Karpas-422 (cell line): Measurements from ENCODE around the gene TIMP2. TPM values are rescaled to one million over a fixed set of nuclear protein-coding genes. Genes with fewer than 3 reads are reported as not detected.
A peak's percentile ranks its signal among the peaks of the same experiment; 100 is the strongest.

Experiments
- DNase-seq: peaks from one replicate; pipeline ENCODE4 v3.0.0-alpha.2; 2015
- H2AFZ ChIP-seq: fragments of 200-600 bp; sonication (generic); 2 replicates; pipeline ENCODE4 v1.6.1; 2014; ENCODE audit warnings: antibody characterized with exemption, low read length, mixed read lengths
- H3K27ac ChIP-seq: fragments of 200-600 bp; sonication (generic); 2 replicates; pipeline ENCODE4 v1.5.1; 2014; ENCODE audit warnings: mild to moderate bottlenecking, low read length, moderate library complexity
- H3K27me3 ChIP-seq: fragments of 200-600 bp; sonication (generic); 2 replicates; pipeline ENCODE4 v1.6.1; 2014; ENCODE audit warnings: low read length, mixed read lengths
- H3K36me3 ChIP-seq: fragments of 200-600 bp; sonication (generic); 2 replicates; pipeline ENCODE4 v1.6.1; 2014; ENCODE audit warnings: low read length, mixed read lengths; ENCODE audit not compliant: insufficient read depth
- H3K4me1 ChIP-seq: fragments of 200-600 bp; sonication (generic); 2 replicates; pipeline ENCODE4 v1.6.1; 2014; ENCODE audit warnings: mild to moderate bottlenecking, low read length, mixed read lengths
- H3K4me2 ChIP-seq: fragments of 200-600 bp; sonication (generic); 2 replicates; pipeline ENCODE4 v1.6.1; 2014; ENCODE audit warnings: low read length, low read depth, mild to moderate bottlenecking; ENCODE audit not compliant: poor library complexity, severe bottlenecking
- H3K4me3 ChIP-seq: fragments of 200-600 bp; sonication (generic); 2 replicates; pipeline ENCODE4 v1.5.1; 2014; ENCODE audit warnings: mild to moderate bottlenecking, antibody characterized with exemption, low read length, mixed read lengths
- H3K79me2 ChIP-seq: fragments of 200-600 bp; sonication (generic); 2 replicates; pipeline ENCODE4 v1.6.1; 2014; ENCODE audit warnings: mild to moderate bottlenecking, low read length, mixed read lengths
- H3K9ac ChIP-seq: fragments of 200-600 bp; sonication (generic); 2 replicates; pipeline ENCODE4 v1.6.0; 2014; ENCODE audit warnings: low read length
- H3K9me2 ChIP-seq: fragments of 200-600 bp; sonication (generic), shearing (Covaris generic); replicated peaks from 2 replicates; pipeline ENCODE4 v1.6.0; 2014; ENCODE audit warnings: mild to moderate bottlenecking, low read length, moderate library complexity; ENCODE audit not compliant: insufficient read depth
- H3K9me3 ChIP-seq: fragments of 300-700, 200-600 bp; sonication (generic); 2 replicates; pipeline ENCODE4 v1.6.1; 2014; ENCODE audit warnings: low read length, mixed read lengths
- H4K20me1 ChIP-seq: fragments of 200-600 bp; sonication (generic); 2 replicates; pipeline ENCODE4 v1.6.1; 2014; ENCODE audit warnings: mild to moderate bottlenecking, antibody characterized with exemption, low read length, low read depth; ENCODE audit not compliant: insufficient read depth
- total RNA-seq: library from RNA; depleted of rRNA; stranded (reverse); fragments of >200 nt; shearing (Covaris generic); gene quantifications from 2 replicates; pipeline ENCODE4 v1.2.3, GENCODE V29; 2014; ENCODE audit warnings: low replicate concordance

TIMP2 gene
- total RNA-seq, 1 experiment from 2014 or later = not detected

DNA sequence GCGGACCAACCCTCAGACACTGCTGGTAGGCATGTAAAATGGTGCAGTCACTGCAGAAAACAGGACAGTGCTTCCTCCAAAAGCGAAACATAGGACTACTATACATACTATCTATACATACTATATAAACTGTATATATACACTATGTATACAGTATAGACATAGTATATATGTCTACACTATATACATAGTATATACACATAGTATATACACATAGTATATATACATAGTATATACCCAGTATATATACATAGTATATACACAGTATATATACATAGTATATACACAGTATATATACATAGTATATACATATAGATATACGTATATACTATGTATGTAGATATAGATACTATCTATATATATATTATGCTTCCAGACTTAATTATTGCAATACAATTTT lies 78.1 kb downstream of the TIMP2 start:
- Histone ChIP-seq H3K79me2 (no peaks in the 10 kb centered on the region), H4K20me1 (no peaks in the 10 kb centered on the region), H2AFZ (no peak overlapping the region), H3K9ac (no peak overlapping the region), H3K4me2 (no peak overlapping the region), H3K9me3 (no peaks in the 10 kb centered on the region), H3K36me3 (no peaks in the 10 kb centered on the region), H3K27ac (no peak overlapping the region), H3K4me1 (peaks cover 12% of the 10 kb centered on the region), H3K4me3 (no peak overlapping the region), H3K9me2 (no peaks in the 10 kb centered on the region), H3K27me3 (no peaks in the 10 kb centered on the region)
- DNase-seq = no peak

DNA sequence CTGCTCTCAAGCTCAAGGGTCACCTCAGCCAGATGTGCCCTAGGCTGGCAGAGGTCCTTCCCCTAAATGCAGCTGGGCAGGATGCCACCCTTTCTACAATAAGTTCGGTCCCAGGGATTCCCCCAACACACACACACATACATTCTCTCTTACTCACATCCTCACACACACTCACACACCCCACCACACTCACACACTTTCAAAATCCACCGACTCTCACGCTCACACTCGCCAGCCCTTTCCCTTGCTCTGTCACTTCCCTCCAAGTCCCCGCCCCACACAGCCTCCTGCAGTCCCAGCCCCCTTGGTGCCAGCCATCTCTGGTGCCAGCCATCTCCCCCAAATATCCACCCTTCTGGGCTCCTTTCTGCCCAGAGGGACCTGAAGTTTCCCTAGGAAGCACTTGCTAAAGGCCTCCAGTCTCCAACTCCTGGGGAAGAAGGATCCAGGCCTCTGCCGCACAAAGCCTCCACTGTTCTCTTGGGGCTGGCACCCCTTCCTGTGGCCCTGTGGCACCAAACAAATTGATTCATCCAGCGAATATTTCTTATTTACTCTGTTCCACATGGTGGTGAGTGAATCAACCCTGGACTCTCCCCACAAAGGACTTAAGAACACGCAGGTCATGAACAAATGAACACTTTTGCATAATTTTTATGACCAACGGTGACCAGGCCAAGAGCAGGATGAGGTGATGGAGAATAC lies 80.7 kb downstream of the TIMP2 start:
- Histone ChIP-seq H3K27ac (no peak overlapping the region), H3K4me2 (no peak overlapping the region), H3K9me3 (no peaks in the 10 kb centered on the region), H3K9ac (no peak overlapping the region), H3K9me2 (no peaks in the 10 kb centered on the region), H3K4me1 (peaks cover 18% of the 10 kb centered on the region), H3K4me3 (no peak overlapping the region), H4K20me1 (peaks cover 4% of the 10 kb centered on the region; the same call in 1 of the 2 replicates), H3K79me2 (peaks cover 11% of the 10 kb centered on the region), H3K36me3 (no peaks in the 10 kb centered on the region), H2AFZ (no peak overlapping the region), H3K27me3 (no peaks in the 10 kb centered on the region)
- no peak for DNase-seq

DNA sequence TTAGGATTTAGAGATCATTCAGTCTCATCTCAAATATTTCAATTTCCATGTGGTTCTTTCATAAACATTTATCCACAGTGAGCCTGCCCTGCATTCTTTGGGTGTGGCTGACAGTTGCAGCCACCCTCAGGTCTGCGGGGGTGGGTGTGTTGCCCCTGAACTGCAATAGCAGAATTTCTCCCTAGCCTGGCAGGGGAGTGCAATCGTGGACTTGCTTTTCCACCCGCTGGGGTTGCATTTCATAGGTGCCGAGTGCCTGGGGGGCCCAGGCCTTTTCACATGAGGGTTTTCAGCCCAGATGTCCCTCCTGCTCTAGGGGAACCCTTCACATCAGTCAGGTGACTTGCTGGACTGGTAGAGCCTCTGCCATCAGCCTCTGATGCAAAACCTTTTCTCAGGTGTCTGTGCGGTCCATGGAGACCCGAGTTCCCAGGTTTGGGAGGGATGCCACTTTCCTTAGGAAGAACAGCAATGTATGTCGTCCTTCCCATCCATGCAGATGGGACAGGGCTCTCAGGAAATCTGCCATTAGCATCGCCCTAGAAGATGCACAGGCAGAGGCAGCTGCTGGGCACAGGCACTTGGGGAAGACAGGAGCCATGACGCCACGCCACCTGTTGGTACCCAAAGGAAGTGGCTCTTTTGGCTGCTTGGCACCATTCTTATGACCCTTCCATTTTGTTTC lies 82.2 kb downstream of the TIMP2 start:
- peaks cover 31% of the 10 kb centered on the region for H3K4me1 ChIP-seq
- H3K36me3 ChIP-seq = no peaks in the 10 kb centered on the region
- peaks cover 16% of the 10 kb centered on the region; the same call in 1 of the 2 replicates for H4K20me1 ChIP-seq
- H3K4me2 ChIP-seq = peak overlapping the region; percentile 49
- DNase-seq = peak; percentile 88
- peak overlapping the region; percentile 26 for H3K9ac ChIP-seq
- no peaks in the 10 kb centered on the region for H3K9me2 ChIP-seq
- peak overlapping the region; percentile 19; the same call in 1 of the 2 replicates for H2AFZ ChIP-seq
- no peaks in the 10 kb centered on the region for H3K9me3 ChIP-seq
- peaks cover 25% of the 10 kb centered on the region for H3K79me2 ChIP-seq
- no peaks in the 10 kb centered on the region for H3K27me3 ChIP-seq
- H3K4me3 ChIP-seq = peak overlapping the region; percentile 35; the same call in 1 of the 2 replicates
- H3K27ac ChIP-seq = no peak overlapping the region

DNA sequence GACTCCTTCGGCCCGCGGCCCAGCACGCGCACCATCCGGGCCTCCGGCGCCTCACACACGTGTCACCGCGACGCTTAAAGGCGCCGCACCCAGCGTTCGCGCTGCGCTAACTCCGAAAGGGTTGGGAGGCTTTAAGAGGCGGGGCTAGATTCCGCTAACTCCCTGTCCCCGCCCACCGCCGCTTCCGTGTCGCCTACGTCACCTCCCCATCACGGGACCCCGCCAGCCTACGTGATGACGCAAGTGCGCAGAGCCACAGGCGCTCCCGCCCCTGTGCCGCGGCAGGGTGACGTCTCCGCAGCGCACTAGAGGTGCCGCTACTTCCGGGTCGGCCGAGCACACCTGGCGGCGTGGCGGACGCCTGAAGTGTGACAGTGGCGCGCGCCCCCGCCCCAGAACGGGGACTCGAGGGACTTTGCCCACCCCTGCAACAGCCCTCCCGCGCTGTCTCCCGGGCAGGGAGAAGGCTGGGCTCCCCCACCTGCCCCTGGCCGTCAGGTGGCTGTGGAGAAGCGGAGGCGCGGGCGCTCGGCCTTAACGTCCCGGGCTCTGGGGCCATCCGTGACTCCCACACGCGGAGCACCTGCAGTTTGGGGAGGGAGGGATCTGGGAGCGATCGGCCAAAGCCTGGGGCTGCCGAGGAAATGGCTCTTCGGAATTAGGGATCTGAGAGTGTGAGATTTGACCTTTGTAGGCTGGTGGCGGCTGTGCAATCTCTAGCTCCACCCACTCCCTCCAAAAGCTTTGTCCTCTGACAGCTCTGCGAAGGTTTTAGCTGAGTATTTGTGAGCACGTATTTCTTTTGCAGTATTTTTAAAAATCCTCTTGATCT lies 84.2 kb downstream of the TIMP2 start, which contains the start of gene USP36:
TSS of gene USP36 (minus strand) at position 35 of the 832 bp plus-strand sequence. CDS start 4,451 bp downstream, outside the sequence.
- Histone ChIP-seq H3K79me2 (peaks cover 45% of the 10 kb centered on the region), H3K9me3 (no peaks in the 10 kb centered on the region), H3K4me1 (peaks cover 31% of the 10 kb centered on the region), H3K27ac (peak within 1 kb of the TSS; percentile 62), H3K36me3 (peaks cover 18% of the 10 kb centered on the region), H3K4me3 (peak within 1 kb of the TSS; percentile 97), H3K9ac (peak within 1 kb of the TSS; percentile 96), H3K4me2 (peak within 1 kb of the TSS; percentile 92), H2AFZ (peak within 1 kb of the TSS; percentile 68; the same call in 1 of the 2 replicates), H4K20me1 (peaks cover 22% of the 10 kb centered on the region; the same call in 1 of the 2 replicates), H3K27me3 (no peaks in the 10 kb centered on the region), H3K9me2 (no peaks in the 10 kb centered on the region)
- DNase-seq = peak; percentile 100

DNA sequence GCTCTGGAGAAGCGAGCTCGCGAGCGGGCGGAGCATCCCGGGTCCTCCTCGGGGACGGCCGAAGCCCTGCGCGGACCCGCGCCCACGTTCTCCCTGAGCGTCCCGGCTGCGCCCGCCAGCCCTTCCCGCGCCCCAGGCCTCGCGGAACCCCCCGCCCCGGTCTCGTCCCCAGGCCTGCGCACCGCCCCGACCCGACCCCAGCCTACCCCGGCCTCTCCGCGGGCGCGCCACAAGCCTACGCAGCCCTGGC lies 84.7 kb downstream of the TIMP2 start:
- Histone ChIP-seq H3K27me3 (no peaks in the 10 kb centered on the region), H3K36me3 (peaks cover 24% of the 10 kb centered on the region), H3K4me1 (peaks cover 31% of the 10 kb centered on the region), H3K27ac (peak overlapping the region; percentile 51; the same call in 1 of the 2 replicates), H3K4me3 (peak overlapping the region; percentile 97), H2AFZ (0 out of 2 replicates have a peak overlapping the region, but pooled peaks have one; percentile 25), H3K9me3 (no peaks in the 10 kb centered on the region), H4K20me1 (peaks cover 22% of the 10 kb centered on the region; the same call in 1 of the 2 replicates), H3K9ac (peak overlapping the region; percentile 95), H3K9me2 (no peaks in the 10 kb centered on the region), H3K79me2 (peaks cover 50% of the 10 kb centered on the region), H3K4me2 (peak overlapping the region; percentile 88)
- DNase-seq = no peak

DNA sequence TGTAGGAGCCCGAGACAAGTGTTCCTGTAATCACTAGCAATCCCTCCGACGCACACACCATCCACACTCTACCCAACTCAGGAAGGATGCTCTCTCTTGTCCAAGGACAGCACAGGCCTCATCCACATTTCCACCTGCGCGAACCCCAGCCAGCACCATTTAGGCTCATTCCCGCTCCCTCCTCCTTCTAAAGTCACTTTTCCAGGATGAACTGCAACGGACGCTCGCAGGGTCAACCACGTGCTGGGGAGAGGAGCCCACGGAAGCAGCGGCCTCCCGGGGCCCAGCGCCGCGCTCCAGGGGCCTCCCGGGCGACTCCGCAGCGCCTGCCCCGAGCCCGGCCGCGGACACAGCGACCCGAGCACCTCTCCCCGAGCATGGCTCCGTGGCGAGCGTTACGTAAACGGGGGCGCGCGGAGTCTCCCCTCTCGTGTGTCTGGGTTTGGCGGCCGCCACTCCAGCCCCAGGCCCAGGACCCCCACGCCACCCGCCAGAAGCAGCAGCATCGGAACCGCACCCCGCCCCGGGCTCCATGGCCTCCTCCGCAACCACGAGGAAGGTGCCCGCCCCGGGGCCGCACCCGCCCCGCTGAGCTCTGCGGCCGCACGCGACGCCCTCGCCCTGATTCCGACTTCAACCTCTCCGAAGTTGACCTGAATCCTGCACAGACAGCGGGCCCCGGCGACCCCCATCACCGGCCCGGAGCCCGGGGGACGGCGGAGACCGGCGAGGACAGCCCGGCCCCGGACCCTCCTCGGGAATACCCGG lies 85.2 kb downstream of the TIMP2 start:
- H3K4me2 ChIP-seq = peak overlapping the region; percentile 88
- H3K36me3 ChIP-seq = peaks cover 27% of the 10 kb centered on the region
- 0 out of 2 replicates have a peak overlapping the region, but pooled peaks have one; percentile 25 for H2AFZ ChIP-seq
- peak overlapping the region; percentile 51; the same call in 1 of the 2 replicates for H3K27ac ChIP-seq
- peaks cover 31% of the 10 kb centered on the region for H3K4me1 ChIP-seq
- peak overlapping the region; percentile 95 for H3K9ac ChIP-seq
- peak; percentile 68 for DNase-seq
- H3K4me3 ChIP-seq = peak overlapping the region; percentile 97
- no peaks in the 10 kb centered on the region for H3K9me3 ChIP-seq
- H4K20me1 ChIP-seq = peaks cover 22% of the 10 kb centered on the region; the same call in 1 of the 2 replicates
- H3K79me2 ChIP-seq = peaks cover 55% of the 10 kb centered on the region
- no peaks in the 10 kb centered on the region for H3K9me2 ChIP-seq
- H3K27me3 ChIP-seq = no peaks in the 10 kb centered on the region

DNA sequence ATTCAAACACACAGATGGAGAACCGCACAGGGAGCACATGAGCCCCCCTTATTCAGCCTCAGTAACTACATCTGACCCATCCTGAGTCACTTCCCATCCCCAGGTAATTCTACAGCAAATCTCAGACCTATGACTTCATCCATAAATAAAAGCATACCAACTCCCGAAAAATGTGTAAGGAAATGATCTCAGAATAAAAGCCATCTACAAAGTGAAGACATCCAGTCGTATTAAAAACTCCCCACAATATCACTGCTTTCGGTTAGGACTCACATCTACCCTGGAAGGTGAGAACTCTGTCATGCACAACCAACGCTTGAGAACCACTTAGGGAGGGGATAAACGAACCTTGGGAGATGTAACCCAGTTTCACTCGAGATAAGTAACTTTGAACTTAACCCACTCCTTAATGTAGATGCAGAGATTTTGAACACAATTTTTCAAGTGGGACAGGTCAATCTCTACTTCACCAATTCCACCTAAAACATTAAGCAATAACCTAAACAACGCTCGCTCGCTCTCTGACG lies 85.9 kb downstream of the TIMP2 start:
- peaks cover 27% of the 10 kb centered on the region for H3K36me3 ChIP-seq
- peaks cover 56% of the 10 kb centered on the region for H3K79me2 ChIP-seq
- 0 out of 2 replicates have a peak overlapping the region, but pooled peaks have one; percentile 51 for H3K27ac ChIP-seq
- peaks cover 22% of the 10 kb centered on the region; the same call in 1 of the 2 replicates for H4K20me1 ChIP-seq
- no peak overlapping the region for H2AFZ ChIP-seq
- peaks cover 31% of the 10 kb centered on the region for H3K4me1 ChIP-seq
- no peaks in the 10 kb centered on the region for H3K9me3 ChIP-seq
- peak overlapping the region; percentile 97 for H3K4me3 ChIP-seq
- peak overlapping the region; percentile 88 for H3K4me2 ChIP-seq
- H3K9ac ChIP-seq = peak overlapping the region; percentile 95
- H3K27me3 ChIP-seq = no peaks in the 10 kb centered on the region
- DNase-seq = peak; percentile 70
- no peaks in the 10 kb centered on the region for H3K9me2 ChIP-seq
